ENCODE results near the gene WDR26.

GRCh38 chr1:224435999-224436398, 1.4 kb upstream of the WDR26 start:
- TF ChIP-seq GATA2 (IDR thresholded peaks at IDR 0.05; ENCODE audit: low read depth, low read length) (no peak), GATA3 (IDR thresholded peaks at IDR 0.05; ENCODE audit: low read depth, low read length) (no peak)
